HG03460 (cell line): ENCODE data around the gene BCL10.

Experiments used
- ATAC-seq: cut with Tn5 transposase; IDR thresholded peaks from one replicate; pipeline ENCODE4 v1.9.1; 2021; ENCODE audit not compliant: unreplicated experiment

Gene BCL10

DNA sequence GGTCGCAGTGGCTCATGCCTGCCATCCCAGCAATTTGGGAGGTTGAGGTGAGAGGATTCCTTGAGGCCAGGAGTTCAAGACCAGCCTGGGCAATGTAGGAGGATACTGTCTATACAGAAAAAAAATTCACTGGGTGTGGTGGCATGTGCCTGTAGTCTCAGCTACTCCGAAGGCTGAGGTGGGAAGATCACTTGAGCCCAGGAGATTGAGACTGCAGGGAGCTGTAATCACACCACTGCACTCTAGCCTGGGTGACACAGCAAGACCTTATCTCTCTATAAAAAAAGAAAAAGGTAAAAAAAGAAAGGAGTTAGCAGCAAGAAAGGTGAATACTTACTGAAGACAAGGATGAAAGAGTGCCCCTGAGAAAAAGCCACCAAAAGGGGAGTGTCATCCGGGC is 23.7 kb upstream of the BCL10 start:
- no peak for ATAC-seq

DNA sequence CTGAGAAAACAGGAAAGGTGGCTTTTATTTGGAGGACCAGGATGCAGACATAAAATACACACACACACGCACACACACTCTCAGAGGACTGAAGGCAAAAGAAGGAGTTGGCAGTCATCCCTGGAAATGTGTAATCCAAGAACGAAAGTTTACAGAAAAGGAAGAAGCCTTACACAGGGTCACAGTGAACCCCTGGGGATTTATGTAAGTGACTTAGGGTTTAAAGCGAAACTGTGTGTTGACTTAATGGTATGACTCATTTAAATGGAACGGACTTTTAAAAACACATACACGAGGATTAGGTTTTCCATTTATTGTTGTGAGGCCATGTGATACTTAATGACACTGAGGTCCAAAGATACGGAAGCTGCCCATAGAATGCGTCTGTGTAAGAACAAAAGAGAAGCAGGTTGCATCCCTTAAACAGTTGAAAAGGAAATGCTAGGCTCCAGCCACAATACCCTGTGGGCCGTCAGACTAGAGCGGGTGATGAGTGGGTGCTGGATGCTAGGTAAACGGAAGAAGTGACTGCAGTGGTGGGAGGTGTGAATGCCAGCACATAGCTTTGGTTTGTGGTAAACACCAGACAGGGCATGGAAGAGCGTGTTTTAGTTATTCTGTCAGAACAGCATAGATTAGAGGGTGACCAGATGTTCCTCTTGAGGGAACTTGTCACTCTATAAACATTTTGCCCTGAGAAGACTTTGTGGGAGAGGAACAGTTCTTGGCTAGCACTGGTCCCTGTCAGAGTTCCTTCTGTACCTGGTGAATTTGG is 21.6 kb upstream of the BCL10 start:
- ATAC-seq = peak; percentile 94

GRCh38 chr1:85297538-85297854 is 21.1 kb upstream of the BCL10 start:
- no peak for ATAC-seq

DNA sequence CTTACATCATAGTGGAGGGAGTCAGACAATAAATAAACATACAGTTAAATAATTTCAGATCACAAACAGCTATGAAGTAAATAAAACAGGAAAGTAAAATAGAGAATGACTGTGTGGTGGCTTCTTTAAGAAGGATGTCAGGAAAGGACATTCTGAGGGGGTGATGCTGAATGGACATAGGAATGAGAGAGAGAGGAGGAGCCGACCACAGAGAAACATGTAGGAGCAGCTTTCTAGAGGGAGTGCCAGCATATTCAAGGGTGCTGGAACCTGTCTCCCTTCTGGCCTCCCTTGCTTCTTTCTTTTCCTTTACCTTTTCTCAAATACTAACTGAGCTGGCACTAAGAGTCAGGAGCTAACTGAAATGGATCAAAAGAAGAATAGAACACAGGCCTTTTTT is 20.5 kb upstream of the BCL10 start:
- ATAC-seq = no peak

GRCh38 chr1:85295654-85296053 is 19.2 kb upstream of the BCL10 start:
- no peak for ATAC-seq

DNA sequence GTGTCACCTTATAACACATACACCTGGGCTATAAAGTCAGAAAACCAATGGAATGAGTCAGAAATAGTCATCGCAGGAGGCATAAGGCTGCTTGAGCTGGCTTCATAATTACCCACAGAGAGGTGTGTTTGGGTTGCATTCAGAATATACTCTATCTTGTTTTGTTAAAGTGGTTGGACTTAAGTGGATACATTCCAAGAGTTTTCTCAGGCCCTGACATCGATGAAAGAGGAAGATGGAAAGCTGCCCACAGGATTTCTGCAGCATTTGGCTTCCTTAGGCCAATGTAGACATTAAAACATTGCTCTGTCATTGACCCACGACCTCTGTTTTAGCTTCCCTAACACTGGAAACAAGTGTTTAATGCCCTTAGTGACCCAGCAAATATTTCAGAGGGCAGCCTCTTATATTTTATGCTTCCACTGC is 18.6 kb upstream of the BCL10 start:
- ATAC-seq = no peak

- no peak for ATAC-seq
Observed at GRCh38 chr1:85290826-85291225, 14.4 kb upstream of the BCL10 start.

GRCh38 chr1:85289848-85290335 is 13.5 kb upstream of the BCL10 start:
- no peak for ATAC-seq

GRCh38 chr1:85289207-85289847 is 12.9 kb upstream of the BCL10 start:
- ATAC-seq = no peak

DNA sequence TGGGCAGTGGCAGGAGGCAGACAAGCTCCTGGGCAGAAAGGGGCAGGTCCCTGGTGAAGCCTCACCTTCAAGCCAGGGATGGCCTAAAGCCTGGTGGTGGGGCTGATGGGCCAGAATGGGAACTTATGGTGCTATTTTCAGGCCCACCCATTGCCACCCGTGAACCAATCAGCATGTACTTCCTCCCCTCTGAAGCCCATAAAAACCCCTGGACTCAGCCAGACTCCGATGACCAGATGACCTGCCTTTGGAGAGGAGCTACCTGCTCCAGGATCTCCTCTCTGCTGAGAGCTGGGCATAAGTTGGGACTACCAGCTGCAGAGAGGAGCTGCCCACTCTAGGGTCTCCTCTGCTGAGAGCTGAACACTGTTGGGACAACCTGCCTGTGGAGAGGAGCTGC is 7.8 kb upstream of the BCL10 start:
- no peak for ATAC-seq

- no peak for ATAC-seq
Observed at GRCh38 chr1:85283475-85284199, 7.2 kb upstream of the BCL10 start.

GRCh38 chr1:85282424-85282823 is 6.0 kb upstream of the BCL10 start:
- ATAC-seq = no peak

- no peak for ATAC-seq
Observed at GRCh38 chr1:85280636-85281035, 4.2 kb upstream of the BCL10 start.

GRCh38 chr1:85279458-85280080 is 3.1 kb upstream of the BCL10 start:
- ATAC-seq = no peak

GRCh38 chr1:85278853-85279314 is 2.5 kb upstream of the BCL10 start:
- ATAC-seq = no peak

DNA sequence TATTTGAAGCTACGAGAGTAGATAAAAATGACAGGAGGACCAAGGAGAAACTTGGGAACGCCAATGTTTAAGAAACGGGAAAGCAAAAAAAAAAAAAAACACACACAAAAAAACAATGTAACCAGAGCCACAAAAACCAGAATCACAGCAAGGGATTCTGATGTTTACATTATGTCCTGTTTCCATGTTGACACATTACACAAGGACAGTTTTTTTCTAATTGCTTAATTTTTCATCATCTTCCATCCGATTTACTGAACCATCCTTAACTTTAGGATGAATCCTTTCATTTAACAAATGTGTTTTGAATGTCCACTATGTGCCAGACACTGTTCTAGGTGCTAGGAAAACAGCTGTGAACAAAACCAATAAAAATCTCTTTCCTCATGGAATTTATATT is 1.4 kb upstream of the BCL10 start:
- no peak for ATAC-seq

DNA sequence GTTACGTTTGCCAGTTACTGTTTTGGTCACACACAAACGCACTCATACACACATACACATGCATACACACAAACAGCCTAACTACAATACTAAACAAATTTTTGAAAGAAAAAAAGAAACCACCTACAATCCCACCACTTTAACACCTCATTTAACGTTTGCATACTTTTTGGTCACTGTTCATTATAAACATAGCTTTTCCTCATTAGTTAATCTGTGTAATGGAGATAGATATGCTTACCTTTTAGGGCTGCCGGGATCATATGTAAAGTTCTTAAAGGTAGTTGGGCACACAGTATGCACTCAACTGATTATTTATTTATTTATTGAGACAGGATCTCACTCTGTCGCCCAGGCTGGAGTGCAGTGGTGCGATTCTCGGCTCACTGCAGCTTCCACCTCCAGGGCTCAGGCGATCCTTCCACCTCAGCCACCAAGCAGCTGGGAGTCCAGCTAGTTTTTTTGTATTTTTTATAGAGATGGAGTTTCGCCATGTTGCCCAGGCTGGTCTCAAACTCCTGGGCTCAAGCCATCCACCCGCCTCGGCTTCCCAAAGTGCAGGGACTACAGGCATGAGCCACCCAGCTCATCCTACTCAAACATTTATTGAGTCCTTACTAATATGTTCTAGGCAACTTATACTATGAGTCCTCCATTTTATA is 677 bp upstream of the BCL10 start:
- ATAC-seq = no peak

DNA sequence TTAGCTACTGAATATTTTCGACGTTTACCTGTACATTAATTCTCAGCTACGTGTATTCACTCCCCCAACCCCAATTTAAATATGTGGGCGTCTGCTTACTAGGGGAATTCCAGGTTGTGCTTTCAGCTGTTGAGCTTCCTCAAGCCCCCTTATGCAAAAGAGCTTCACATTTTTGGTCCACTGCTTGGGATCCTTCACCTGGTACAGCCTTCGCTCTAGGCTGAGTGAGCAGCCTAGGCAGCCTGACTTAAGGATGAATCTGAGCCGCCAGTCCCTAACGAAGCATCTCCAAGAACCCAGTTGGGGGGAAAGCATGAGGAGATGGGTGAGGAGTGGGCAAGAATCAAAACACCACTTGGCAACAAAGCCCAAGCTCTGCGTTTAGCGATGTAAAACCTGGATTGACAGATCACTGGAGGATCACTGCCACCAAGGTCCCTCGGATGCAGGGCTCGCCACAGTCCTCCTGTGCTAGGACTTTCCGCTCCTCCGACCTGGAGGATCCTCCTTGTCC is 674 bp downstream of the BCL10 start:
- ATAC-seq = peak; percentile 19

- ATAC-seq = no peak
Observed at GRCh38 chr1:85274969-85275453, 1.4 kb downstream of the BCL10 start.

DNA sequence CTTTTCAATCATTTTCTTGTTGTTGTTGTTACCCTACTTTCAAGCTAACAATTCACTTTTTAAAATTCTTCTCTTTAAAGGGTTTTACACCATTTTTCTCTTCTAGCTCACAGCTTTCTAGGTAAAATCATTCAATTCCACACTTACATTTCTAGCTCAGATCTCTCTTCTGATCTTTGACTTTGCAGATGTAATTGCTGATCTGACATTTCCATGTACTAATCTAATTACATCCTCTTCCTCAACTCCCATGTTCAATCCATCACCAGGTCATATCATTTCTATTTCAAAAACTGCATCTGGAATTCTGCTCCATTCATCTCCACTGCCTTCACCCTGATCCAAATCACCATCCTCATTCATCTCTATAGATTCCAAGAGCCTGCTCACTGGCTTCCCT is 3.0 kb downstream of the BCL10 start:
- ATAC-seq = no peak
